HG03095 (cell line): ENCODE results near the gene TNFSF13B.
"Not testable (repeated sequence)": the region's sequence is repeated elsewhere in the genome, so short reads cannot be mapped to it uniquely, and the experiment has no call there.

Experiments used
- ATAC-seq: cut with Tn5 transposase; IDR thresholded peaks from one replicate; pipeline ENCODE4 v1.9.1; 2021; ENCODE audit warnings: moderate library complexity; ENCODE audit not compliant: unreplicated experiment

TNFSF13B gene, protein sequence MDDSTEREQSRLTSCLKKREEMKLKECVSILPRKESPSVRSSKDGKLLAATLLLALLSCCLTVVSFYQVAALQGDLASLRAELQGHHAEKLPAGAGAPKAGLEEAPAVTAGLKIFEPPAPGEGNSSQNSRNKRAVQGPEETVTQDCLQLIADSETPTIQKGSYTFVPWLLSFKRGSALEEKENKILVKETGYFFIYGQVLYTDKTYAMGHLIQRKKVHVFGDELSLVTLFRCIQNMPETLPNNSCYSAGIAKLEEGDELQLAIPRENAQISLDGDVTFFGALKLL

DNA sequence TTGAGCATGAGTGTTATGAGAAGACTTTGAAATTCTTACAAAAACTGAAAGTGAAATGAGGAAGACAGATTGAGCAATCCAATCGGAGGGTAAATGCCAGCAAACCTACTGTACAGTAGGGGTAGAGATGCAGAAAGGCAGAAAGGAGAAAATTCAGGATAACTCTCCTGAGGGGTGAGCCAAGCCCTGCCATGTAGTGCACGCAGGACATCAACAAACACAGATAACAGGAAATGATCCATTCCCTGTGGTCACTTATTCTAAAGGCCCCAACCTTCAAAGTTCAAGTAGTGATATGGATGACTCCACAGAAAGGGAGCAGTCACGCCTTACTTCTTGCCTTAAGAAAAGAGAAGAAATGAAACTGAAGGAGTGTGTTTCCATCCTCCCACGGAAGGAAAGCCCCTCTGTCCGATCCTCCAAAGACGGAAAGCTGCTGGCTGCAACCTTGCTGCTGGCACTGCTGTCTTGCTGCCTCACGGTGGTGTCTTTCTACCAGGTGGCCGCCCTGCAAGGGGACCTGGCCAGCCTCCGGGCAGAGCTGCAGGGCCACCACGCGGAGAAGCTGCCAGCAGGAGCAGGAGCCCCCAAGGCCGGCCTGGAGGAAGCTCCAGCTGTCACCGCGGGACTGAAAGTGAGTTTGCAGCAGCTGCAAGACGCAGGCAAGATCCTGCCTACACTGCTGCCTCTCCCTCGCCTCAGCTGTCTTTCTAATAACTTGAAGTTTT, at the start of gene TNFSF13B:
TNFSF13B (plus strand) TSS at position 118 of the 728 bp plus-strand sequence; CDS start at position 296, 178 bp downstream.
- ATAC-seq, result peak; percentile 67

DNA sequence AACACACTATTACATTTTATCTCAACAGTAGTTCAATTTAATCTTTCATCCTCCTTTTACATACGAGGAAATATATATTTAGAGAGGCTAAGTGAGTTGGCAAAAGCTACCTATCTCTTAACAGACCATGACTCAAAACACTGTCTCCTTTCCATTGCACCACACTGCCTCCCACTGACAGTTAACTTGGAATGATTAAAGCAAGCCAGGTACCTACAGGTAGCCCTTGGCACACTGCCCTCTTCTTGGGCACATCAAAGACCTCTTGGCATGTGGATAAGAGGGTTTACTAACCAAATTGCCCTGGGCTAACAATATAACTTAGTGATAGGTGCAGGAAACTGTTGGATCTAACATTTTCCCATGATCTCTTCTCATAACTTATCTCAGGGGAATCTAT, 49.5 kb upstream of the TNFSF13B start:
- no peak for ATAC-seq

DNA sequence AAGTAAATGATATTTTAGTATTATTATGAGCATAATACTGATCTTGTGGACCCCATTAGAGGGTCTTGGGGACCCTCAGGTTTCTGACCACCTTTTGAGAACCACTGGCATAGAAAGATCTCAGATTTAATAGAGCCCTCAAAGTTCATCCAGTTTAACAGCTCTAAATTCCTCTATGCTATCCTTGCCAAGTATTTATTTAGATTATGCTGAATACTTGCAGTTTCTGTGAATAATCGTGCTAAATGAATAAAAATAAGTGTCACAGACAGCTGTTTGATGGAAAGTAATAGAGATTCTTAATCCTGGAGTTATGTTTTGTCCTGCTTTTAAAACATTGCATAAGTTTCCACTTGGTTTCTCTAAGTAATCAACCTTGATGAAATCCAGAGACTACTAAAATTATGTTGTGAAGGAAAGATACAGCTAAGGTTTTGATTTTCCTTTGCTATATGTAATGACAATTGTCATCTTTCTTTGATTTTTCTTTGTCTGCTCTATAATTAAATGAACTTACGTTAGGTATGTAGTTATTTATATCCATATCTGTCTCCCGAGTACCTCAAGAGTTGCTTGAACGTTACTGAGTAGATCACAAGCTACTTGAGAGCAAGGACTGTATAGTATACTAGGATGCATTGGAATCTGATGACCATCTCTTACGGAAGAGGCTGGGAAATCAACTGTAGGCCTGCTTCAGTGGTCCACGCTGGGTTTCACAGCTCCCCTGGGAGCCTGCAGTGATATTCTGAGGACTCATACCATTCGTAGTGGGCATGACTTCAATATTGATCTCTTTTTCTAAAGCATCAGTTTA, 45.6 kb upstream of the TNFSF13B start:
- ATAC-seq, result no peak

DNA sequence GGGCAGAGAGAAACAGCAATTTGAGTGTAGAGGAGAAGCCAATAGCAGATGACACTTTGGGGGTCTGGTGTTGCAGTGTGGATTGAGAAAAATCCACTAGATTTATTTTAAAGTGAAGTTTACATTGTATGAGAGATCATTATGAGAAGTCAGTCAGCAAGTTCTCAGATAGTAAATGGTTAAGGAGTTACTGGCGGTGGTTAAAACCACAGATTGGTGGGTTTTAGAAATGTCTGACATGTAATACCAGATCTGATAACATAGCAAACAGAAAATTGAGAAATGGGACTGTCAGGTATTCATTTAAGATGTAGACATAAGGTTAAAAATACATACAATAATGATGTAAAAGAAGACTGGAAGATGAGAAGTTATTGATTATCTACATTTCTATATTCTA, 44.1 kb upstream of the TNFSF13B start:
- peak; percentile 44 for ATAC-seq

DNA sequence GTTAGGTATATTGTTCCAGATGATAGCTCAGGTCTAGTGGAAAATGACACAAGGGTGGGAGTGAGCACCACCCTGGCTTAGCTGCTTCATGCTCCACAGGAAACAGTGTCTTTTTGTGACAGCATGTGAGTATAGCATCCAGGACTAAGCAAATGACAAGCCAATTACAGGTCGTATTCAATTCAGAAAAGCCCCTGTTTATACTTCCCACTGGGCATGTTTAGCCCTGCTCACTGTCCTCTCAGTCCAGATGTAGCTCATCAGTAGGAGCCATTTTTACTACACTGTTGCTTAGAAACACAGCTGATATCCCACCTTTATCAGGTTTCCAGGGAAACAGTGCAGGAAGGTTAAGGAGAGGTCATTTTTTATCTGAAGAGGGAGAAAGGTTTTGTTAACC, 43.3 kb upstream of the TNFSF13B start:
- peak; percentile 35 for ATAC-seq

DNA sequence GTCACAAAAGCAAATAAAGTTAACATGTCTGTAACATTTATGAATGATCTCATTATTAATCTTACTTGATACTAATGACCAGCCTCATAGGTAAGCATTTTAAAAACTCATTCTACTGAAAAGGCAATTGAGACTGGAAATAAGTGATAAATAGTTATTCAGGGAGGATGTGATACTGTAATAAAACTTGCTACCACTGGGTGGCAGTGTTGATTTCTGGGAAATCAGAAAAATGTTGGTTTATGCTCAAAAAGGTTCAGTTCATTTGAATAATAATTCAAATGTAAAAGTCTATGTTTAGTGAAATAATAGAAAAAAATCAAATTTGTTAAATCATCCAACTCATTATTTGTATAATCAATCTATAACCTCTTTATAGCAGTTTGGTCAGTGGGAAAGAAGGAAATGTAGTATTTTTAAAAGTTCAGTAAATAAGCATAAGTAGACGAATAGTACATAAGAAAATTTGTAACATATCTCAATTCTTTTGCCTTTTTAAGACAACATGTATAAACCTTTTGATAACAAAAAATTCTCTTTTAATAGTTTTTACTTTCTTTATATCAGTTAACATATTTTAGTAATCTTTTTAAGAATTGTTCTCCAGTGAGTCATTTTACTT, 41.8 kb upstream of the TNFSF13B start:
- no peak for ATAC-seq

DNA sequence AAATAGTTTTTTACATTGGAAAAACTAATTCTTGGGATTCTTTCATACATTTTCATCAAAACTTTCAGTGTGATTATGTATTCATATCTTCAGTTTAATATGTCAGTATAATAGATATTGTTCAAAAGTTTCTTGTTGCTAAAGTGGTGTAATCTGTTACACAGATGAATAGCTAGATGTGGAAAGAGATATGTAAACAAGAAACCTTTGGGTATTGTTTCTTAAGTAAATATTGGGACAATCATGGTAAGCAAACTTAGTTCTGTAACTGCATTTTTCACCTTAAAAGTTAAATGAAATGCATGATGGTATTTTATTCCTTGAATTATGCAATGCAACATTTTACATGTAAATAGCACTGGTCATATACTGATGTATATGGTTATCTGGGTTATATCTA, 39.1 kb upstream of the TNFSF13B start:
- ATAC-seq, result no peak

DNA sequence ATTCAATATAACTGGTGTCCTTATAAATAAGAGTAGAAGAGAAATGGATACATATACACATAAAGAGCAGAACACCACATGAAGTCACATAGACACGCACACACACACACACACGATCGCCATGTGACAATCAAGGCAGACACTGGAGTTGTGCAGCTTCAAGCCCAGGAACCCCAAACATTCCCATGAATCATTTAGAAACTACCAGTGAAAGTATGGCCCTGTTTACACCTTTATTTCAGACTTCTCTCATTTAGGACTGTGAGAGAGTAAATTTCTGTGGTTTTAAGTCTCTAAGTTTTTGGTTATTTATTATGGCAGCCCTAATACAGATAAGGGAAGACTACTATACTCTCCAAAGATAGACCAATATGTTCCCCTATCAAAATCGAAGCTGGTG, 20.4 kb upstream of the TNFSF13B start:
- no peak for ATAC-seq

DNA sequence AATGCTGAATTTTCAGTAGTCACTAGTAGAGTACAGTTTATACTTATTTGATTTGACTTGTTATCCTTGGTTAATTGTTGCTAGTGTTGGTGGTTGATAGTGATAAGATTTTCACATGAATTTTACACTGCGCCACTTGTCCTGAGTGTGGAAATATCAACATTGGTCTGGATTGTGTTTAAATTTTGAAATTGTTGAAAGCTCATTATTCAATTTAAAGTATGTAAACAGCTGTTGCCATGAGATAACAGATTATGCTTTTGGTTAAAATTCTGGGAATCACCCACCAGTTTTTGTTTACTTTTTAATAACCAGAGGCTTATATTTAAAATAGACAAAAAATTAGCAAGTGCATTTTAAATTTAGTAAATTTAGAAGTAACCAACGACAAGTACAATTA, 12.3 kb upstream of the TNFSF13B start:
- ATAC-seq, result no peak

DNA sequence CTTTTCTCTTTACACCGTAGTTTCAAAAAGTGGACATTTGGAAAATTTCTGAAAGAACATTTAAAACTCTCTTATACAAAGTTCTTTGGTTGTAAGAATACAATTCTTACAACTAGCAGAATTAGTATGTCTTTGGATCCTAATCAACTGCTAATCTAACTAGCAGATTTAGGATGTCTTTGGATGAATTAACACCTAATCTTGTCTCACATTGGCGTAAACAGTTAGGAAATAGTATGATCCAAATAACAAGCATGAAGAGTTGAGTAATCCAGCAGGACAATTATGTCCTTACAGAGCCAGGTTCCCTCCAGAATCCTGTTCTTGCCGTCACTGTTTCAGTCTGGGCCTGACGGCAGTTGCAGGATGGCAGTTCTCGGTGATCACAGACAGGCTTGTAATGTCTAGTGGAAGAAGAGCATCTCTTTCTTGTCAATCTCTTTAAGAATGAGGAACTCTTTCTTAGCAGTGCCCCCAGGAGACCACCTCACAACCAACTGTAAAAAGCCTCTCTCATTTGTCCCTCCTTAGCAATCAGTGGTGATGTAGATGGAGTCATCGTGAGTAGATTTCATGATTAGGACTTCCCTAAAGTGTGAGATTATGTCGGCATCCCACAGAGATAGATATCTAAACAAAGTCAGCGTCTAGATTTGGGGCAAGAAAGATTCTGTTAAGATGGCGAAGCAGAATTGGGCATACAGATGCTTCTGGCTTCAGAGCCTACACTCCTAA, 5.7 kb upstream of the TNFSF13B start:
- ATAC-seq, result no peak

DNA sequence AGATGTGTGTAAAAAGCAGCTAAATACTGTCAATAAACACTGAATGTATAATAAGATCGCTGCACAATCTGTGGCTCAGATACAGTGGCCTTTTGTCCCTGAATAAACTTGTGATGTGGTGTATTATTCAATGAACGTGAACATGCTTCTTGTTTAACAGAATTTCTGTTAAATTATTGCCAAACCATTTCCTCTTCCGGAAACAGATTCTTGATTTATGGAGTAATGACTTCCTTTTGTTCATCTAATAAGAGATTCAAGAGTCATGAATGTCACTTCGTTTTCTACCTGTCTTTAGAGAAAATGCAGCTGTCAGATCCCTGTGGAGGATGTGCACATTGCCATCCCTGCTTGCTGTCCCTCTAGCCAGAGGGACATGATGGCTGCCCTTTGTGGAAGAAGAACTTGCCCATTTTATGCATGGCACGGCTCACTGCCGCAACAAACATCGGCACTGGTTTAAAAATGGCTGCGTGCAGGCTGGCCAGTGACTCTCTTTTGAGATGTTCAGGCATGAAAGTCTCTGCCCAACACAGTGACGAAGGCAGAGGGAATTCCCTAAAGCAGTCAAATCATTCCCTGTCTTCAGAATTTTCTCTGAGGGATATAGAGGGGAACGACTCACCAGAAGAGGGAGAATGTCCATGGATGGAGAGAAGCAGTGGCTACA, 3.1 kb upstream of the TNFSF13B start:
- ATAC-seq, result no peak

DNA sequence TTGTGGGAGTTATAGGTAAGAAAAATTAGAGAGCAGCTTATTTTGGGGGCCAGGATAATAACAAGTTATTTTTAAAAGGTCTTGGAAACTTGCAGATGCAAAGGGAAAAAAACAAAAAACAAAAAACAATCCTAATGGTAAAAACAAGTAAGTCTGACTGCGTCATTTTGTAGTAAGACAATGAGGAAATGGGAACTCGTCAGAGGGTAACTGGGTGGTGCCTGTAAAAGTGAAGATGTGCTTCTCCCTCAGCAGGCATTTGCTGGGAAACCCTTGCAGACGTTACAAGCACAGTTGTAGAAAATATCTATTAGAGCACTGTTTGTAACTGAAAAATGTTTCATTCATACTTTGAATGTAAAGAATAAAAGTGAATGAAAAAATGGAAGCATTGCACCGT, 2.2 kb upstream of the TNFSF13B start:
- ATAC-seq, result no peak

DNA sequence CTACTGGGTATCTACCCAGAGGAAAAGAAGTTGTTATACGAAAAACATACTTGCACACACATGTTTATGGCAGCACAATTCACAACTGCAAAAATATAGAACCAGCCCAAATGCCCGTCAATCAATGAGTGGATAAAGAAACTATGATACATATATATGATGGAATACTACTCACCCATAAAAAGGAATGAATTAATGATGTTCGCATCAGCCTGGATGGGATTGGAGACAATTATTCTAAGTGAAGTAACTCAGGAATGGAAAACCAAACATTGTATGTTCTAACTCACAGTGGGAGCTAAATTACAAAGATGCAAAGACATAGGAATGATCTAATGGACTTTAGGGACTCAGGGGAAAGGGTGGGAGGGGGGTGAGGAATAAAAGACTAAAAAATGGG, 1.7 kb upstream of the TNFSF13B start:
- ATAC-seq, result not testable (repeated sequence)

DNA sequence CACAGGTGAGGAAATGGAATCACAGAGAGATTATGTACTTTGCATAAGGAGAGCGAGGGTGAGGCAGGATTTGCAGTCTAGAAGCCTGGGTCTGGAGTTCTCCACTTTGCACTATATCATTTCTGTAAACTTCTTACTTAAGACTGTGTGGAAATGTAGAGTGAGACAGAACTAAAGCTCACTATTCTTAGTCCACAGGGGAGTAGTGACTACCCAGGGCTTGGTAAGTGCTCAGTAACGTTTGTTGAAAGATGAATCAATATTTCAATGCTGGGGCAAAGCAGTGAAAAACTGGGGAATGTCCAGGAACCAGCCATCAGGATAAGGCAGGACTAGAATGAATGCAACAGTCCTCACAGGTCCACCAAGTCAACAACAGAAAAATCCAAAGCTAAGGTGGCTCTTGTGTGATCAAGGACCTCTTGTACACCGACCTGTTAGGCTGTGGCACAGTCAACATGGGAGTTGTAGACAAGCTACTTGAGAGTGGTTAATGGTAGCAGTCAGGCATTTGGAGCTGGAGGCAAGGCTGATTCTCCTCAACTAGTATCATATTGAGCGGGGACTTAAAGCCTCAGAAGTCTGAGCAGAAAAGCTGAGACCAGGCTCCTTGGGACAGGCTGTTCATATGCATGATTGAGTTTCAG, 929 bp upstream of the TNFSF13B start:
- ATAC-seq, result no peak

DNA sequence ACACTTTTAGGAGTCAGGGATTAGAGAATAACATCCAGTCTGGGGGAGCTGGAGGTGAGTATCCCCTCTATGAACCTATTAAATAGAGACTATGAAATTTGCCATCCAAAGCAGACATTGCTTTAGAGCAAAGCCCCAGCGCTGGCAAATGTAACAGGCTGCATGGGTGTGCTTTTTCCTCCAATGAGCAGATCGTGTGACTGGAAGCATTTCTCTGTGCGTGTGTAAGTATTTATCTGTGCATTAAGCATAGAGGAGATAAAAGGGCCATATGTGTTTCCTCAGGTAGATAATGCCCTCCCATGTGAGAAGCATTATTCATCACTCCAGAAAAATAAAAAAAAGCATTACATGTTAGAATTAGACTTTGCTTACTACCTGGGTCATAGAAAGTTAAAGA, 924 bp downstream of the TNFSF13B start:
- peak; percentile 8 for ATAC-seq

DNA sequence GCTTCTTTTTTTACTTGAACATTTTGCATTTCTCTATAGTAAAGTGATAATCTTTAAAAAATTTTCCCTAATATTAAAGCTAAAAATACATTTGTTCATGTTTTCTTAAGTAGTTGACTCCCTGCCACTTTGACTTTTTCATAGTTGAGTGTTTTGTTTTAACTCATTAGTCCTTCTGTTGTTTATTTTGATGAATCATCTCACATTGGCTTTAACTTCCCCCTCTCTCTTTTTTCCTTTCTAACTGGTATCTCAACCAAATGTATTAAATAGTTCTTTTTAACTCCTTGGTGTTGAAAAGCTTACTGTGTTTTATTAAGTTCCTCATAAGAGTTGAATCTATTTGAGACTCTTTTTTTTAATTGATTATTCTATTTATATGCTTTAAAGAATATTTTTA, 2.8 kb downstream of the TNFSF13B start:
- no peak for ATAC-seq

DNA sequence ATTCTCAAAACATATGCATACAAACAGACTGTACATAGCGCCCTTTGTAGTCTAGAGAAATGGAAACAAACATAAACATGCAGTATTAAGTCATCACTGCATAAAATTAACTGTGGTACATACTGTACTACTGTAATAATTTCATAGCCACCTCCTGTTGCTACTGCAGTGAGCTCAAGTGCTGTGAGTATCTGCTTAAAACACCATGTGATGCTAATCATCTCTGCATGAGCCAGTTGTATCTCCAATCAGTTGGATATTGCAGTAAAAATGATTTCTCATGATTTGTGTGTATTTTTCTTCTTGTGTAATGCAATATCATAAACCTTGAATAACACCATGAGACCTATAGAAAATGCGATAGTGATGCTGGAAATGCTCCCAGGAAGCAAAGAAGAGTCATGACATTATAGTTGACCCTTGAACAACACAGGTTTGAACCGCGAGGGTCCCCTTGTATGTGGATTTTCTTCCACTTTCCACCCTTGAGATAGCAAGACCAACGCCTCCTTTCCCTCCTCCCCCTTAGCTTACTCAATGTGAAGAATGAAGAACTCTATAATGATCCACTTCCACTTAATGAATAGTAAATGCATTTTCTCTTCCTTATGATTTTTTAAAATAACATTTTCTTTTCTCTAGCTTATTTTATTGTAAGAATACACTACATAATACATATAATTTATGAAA, 4.1 kb downstream of the TNFSF13B start:
- ATAC-seq, result no peak

DNA sequence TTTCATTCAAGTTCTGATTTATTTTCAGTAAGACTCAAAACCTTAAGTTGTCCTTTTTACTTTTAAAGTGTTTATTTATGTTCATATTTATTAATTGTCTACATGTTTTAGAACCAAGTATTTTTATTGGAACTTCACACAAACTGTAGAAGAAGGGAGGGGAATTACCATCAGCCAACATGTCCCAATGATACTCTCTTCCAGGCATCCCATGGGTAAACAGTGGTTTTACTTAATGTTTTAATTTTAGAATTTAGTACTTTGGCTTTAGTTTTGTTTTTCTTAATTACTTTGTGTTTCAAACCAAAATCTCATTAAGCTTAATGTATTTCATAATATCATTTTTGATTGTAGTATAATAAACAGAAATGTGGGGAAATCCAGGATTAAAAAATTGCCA, 5.2 kb downstream of the TNFSF13B start:
- no peak for ATAC-seq

DNA sequence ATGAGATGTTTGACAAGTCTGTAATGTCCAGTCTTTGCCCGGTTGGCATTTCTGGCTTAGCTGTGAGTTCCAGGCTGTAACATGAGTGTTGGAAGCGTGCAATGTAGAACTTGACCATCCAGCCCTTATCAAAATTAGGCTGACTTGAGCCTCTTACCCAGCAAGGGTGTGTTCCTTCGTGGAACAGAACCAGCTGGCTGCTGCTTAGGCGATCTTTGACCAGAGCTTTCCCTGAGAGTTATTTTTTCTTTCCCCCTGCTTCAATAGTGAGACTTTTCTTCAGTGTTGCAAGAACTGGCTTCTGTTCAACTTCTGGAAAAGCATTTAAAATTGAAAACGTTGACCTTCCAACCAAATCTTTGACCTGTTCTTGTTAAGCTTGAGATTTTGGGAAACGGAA, 6.5 kb downstream of the TNFSF13B start:
- ATAC-seq, result no peak
